Amniotic stem cell (primary cell): Measurements from ENCODE around the gene ELP4.
"Not testable (repeated sequence)": the region's sequence is repeated elsewhere in the genome, so short reads cannot be mapped to it uniquely, and the experiment has no call there.

Source experiments
- DNase-seq: peaks from one replicate; lab custom pipeline; 2025; lab: John Stamatoyannopoulos, UW

The ELP4 gene

GRCh38 chr11:31706357-31706756 lies 196.8 kb downstream of the ELP4 start:
- DNase-seq, result no peak

DNA sequence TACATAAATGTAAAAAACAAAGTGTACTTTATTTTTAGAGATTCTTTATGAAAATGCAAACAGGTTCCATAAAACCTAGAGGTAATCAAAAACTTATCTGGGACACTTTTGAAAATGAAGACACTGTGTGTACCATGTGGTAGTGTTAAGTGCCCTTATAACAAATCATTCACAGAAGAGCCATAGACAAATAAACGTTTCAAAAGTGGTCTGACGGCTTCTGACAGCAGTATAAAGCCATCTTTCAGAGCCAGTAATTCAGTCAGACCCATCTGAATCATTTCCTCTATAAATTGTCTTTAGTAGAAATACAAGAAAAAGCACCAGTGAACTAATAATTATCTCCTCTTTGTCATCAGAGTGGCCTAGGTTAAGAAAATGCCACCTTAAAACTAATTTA lies 201.6 kb downstream of the ELP4 start:
- no peak for DNase-seq

DNA sequence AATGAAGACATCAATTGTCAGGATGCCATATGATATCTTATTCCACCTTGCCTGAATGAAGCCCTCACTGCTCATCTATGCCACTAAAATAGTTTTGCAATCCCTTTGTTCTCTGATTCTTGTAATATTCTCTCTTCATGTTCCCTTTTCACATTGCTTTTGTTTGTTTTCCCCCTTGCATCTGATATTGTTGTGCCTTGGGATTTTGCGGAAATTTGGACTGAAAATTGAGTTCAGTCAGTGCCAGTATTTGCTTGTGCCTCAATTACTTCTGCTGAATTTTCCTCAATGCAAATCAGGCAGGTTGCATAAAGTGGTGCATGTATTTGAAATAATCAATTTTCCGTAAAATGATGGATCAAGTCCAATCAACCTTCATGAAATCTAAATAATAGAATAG lies 203.3 kb downstream of the ELP4 start:
- DNase-seq, result no peak

DNA sequence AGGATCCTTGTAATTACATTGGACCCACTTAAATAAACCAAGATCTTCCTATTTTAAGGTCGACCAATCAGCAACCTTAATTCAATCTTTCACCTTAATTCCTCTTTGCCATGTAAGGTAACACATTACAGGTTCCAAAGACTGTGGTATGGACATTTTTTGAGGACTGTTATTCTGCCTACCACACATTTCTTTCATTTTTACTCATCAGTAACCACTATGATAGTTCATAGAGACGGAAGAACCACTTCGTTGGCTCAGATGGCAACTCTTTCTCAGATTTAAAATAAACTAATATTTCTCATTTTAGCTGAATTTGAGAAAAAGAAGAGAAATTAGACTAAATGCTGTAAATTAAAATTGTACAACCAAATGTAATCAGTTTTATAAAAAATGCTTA lies 205.3 kb downstream of the ELP4 start:
- no peak for DNase-seq

DNA sequence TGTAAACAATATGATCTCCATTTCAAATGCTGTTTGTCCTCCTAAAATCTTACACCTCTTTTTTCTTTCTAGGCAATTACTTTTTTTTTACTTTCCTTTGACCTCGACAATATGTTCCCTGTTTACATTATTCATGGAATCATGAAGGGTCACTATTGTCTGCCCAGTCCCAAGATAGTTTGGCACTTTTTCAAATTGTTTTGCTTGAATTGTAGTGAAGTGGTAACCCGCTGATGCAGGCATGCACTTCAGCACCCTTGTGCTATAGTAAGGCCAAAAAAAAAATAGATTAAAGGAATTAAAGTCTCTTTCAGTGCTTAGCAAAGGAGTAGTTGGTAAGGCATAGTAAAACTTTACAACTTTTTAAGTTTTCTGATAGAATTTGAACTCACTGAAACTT lies 210.7 kb downstream of the ELP4 start:
- no peak for DNase-seq

GRCh38 chr11:31720671-31721365 lies 211.3 kb downstream of the ELP4 start:
- no peak for DNase-seq

- DNase-seq, result no peak
Observed at GRCh38 chr11:31722754-31723153, 213.2 kb downstream of the ELP4 start.

DNA sequence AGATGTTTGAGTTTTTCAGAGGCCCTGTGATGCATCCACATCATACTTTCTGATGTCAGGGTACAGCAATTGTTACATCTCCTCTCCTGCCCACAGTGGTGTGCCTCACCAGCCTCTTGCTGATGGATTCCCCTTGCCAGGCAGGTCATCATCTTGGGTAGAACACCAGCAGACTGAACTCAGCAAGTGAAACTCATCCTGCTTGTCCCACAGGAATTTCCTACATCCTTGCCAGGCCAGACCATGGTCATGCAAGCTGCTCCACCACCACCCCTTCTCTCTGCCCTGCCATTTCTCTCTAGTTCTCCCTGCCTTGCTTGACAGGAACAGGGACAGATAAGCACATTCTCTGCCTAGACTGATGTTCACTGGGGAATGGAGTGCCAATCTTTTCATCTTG lies 215.6 kb downstream of the ELP4 start:
- DNase-seq, result no peak

- DNase-seq, result no peak
Observed at GRCh38 chr11:31728432-31728831, 218.9 kb downstream of the ELP4 start.

DNA sequence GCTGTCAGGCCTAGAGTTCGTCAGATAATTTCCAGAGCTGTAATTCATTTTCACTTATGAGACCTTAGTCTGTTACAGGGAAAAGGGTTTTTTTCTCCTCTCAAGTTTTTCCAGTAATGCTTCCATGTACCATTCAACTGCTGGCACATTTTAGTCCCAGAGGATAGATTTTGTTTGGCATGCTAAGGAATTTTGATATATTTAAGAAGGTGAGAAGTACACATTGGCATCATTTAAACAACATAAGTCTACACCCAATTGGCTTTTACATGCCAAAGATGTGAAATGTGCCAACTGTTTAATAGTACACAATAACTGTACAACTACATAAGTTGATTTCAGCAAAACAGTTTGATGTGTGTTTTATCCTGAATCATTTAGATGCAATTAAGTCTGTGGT lies 230.6 kb downstream of the ELP4 start:
- no peak for DNase-seq

DNA sequence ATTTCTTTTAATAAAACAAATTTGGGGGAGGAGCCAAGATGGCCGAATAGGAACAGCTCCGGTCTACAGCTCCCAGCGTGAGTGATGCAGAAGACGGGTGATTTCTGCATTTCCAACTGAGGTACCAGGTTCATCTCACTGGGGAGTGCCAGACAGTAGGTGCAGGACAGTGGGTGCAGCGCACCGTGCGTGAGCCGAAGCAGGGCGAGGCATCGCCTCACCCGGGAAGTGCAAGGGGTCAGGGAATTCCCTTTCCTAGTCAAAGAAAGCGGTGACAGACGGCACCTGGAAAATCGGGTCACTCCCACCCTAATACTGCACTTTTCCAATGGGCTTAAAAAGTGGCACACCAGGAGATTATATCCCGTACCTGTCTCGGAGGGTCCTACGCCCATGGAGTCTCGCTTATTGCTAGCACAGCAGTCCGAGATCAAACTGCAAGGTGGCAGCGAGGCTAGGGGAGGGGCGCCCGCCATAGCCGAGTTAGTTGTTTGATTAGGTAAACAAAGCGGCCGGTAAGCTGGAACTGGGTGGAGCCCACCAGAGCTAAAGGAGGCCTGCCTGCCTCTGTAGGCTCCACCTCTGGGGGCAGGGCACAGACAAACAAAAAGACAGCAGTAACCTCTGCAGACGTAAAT lies 231.3 kb downstream of the ELP4 start:
- not testable (repeated sequence) for DNase-seq

- DNase-seq, result no peak
Observed at GRCh38 chr11:31747581-31747980, 238.0 kb downstream of the ELP4 start.

DNA sequence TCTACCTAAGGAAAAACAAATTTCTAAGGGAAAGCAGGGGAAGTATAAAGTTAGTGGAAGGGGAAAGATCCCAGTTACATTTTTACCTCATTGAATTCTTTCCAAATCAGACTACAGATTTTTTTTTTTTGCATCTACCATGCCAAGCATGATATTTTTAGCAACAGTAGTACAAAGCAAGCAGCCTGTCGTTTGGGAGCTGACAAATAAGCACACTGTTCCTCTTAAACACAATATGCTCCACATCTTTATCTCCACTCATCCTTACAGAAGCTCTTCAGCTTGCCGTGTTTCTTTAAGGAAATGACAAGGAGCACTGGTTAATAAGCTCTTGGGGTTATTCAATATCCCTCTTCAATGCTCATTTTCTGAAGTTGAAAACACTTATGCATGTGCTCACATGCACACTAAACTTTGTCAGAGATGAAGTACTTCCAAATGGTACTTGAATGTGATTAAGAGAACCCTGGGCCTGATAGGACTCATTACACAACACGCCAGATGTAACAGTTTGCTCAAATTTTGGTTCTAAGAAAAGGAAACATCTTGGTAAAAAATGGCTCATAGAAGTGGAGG lies 247.8 kb downstream of the ELP4 start:
- DNase-seq, result no peak

DNA sequence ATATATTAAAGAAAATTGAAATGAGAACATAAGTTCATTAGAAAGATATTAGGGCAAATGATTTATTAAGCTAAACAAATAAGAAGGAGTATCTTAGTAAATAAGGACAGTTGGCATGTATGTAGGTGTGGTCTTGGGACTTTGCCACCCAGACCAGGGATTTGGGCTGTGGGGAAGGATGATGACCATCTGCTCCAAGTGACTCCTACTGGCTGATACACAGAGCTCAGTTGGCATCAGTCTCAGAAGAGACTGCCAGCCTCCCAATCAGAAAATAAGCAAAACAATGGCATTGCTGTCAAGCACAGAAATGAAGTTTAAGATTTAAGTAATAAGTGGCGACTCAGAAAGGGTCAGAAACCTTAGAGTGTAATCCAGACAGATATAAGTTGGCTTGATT lies 252.1 kb downstream of the ELP4 start:
- DNase-seq, result no peak

- no peak for DNase-seq
Observed at GRCh38 chr11:31763296-31763695, 253.7 kb downstream of the ELP4 start.

GRCh38 chr11:31764261-31764660 lies 254.7 kb downstream of the ELP4 start:
- no peak for DNase-seq

DNA sequence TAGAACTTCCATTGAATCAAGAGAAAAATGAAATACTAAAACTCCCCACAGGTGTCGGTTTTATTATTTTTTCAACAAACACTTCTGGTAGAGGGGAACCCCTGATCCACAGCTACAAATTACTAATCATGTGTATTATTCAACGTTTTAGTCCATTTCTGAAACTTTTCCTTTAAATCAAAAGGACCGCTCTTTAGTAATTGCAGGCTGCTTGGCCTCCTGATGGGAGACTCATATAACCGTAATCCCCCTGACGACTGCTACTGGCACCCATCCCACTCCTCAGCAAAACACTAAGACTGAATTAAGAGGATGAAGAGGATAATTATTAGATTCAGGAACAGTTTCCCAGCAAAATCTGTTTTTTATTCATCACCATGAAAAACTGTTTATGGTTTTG lies 255.2 kb downstream of the ELP4 start:
- no peak for DNase-seq

DNA sequence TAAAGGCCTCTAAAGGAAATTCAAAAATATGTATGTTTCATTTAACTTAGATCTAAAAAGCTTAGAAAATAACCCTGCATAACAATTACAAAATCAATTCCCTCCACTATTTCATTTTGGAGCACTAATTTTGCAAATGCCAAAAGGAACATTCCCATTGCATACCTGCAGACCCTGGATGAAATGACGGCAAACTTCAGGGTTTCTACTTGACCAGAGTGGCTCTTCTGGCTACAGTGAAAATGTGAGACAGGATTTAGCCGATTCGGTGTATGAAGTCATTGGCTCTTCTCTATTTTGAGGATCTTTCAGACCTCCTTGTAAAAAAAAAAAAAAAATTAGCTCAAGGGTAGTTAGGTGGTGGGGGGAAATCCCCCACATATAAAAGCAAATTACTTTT lies 257.5 kb downstream of the ELP4 start:
- DNase-seq, result no peak

DNA sequence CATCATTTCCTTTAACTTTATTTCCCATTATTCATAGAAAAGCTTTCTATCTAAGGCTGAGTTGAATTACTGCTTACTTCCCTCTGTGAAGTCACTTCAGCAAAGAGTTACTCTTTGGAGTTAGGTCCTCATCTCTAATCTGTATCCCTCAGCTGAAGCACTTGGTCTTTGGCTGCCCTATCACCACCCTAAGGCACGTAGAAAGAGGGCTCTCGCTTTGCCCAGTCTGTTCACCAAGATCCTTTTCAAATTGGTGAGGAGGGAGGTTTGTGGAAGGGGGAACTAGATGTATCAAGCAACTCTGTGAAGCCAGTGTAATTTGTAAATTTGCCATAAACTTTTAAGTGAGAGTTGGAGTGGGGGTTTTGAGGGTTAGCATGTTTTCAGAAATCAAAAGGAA lies 258.1 kb downstream of the ELP4 start:
- DNase-seq, result no peak

GRCh38 chr11:31768749-31769640 lies 259.4 kb downstream of the ELP4 start:
- no peak for DNase-seq

- no peak for DNase-seq
Observed at GRCh38 chr11:31770011-31770700, 260.6 kb downstream of the ELP4 start.

DNA sequence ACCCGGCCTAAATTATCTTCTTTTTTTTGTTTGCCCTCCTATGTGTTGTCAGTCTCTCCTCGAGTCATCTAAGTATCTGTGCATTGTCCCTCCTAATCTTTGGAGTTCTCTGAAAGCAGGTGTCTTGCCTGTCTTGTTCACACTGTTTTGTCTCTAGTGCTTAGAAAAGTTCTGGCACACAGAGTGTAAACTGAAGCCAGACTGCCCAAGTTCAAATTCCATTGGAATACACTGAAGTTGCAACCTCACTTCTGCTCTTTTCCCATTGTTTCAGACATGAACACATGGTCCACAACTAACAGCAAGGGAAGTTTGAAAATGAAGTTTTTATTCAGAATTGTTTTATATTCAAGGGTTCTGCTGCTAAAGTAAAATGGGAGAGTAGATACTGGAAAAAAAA lies 262.8 kb downstream of the ELP4 start:
- no peak for DNase-seq
